Keratinocyte (primary cell): ENCODE data around the gene CD300LD. TPM values are rescaled to one million over a fixed set of nuclear protein-coding genes. Genes with fewer than 3 reads are reported as not detected.

ENCODE experiments used
- DNase-seq: peaks from one replicate; pipeline ENCODE4 v3.0.0-alpha.2; 2011; ENCODE audit warnings: low read depth, missing footprints, low spot score
- FAIRE-seq: peaks from 2 replicates; lab custom pipeline; 2011; peaks lifted over from hg19 to GRCh38; lab: Jason Lieb, UNC
- H2AFZ ChIP-seq: 2 replicates; pipeline ENCODE4 v1.6.0; 2012; ENCODE audit warnings: low read length, control low read depth, inconsistent platforms; ENCODE audit not compliant: control insufficient read depth
- H3K27ac ChIP-seq: 2 replicates; pipeline ENCODE4 v1.5.1; 2011; ENCODE audit warnings: low read length; ENCODE audit not compliant: control insufficient read depth, insufficient read depth
- H3K27me3 ChIP-seq: 3 replicates; pipeline ENCODE4 v1.6.0; 2011; ENCODE audit warnings: low read length; ENCODE audit not compliant: control insufficient read depth, insufficient read depth; ENCODE audit errors: extremely low read depth
- H3K36me3 ChIP-seq, 2 experiments: 2 replicates in 1 of 2; 3 replicates in 1 of 2; pipeline ENCODE4 v1.5.1; 2011; ENCODE audit warnings: low read length in 2 of 2, mild to moderate bottlenecking in 1 of 2; ENCODE audit not compliant: control insufficient read depth in 2 of 2, insufficient read depth in 2 of 2; ENCODE audit errors: extremely low read depth in 1 of 2
- H3K4me1 ChIP-seq: 3 replicates; pipeline ENCODE4 v1.5.1; 2011; ENCODE audit warnings: low read length; ENCODE audit not compliant: control insufficient read depth, insufficient read depth; ENCODE audit errors: extremely low read depth
- H3K4me2 ChIP-seq: 3 replicates; pipeline ENCODE4 v1.6.0; 2011; ENCODE audit warnings: low read depth, low read length; ENCODE audit not compliant: control insufficient read depth, insufficient read depth; ENCODE audit errors: extremely low read depth
- H3K4me3 ChIP-seq, 3 experiments: fragments of 200-600 bp in 1 of 3; sonication (generic) in 1 of 3; 2 replicates in 2 of 3; 3 replicates in 1 of 3; pipeline ENCODE4 v1.5.1; 2011 to 2016; ENCODE audit warnings: low read length in 3 of 3, mild to moderate bottlenecking in 3 of 3, control low read depth in 2 of 3, inconsistent platforms in 1 of 3, low read depth in 1 of 3, mixed read lengths in 1 of 3, mixed run types in 1 of 3, moderate library complexity in 1 of 3; ENCODE audit not compliant: control insufficient read depth in 2 of 3, insufficient read depth in 2 of 3; ENCODE audit errors: extremely low read depth in 1 of 3
- H3K79me2 ChIP-seq: 2 replicates; pipeline ENCODE4 v1.6.0; 2012; ENCODE audit warnings: low read length; ENCODE audit not compliant: control insufficient read depth, insufficient read depth
- H3K9ac ChIP-seq: 3 replicates; pipeline ENCODE4 v1.6.0; 2011; ENCODE audit warnings: low read length; ENCODE audit not compliant: control insufficient read depth, insufficient read depth; ENCODE audit errors: extremely low read depth
- H3K9me1 ChIP-seq: 3 replicates; pipeline ENCODE4 v1.6.0; 2011; ENCODE audit warnings: low read length; ENCODE audit not compliant: control insufficient read depth, insufficient read depth; ENCODE audit errors: extremely low read depth
- H3K9me3 ChIP-seq: 2 replicates; pipeline ENCODE4 v1.5.1; 2012; ENCODE audit warnings: low read depth, low read length; ENCODE audit not compliant: control insufficient read depth
- H4K20me1 ChIP-seq: 3 replicates; pipeline ENCODE4 v1.6.0; 2011; ENCODE audit warnings: low read length; ENCODE audit not compliant: control insufficient read depth, insufficient read depth; ENCODE audit errors: extremely low read depth
- EZH2 ChIP-seq: IDR thresholded peaks from one replicate; pipeline ENCODE4 v1.6.1; 2012; ENCODE audit warnings: inconsistent platforms, mild to moderate bottlenecking, low read length, moderate library complexity
- dilution Hi-C: fragments of 300-500 bp; cut with MboI; formaldehyde crosslinking; loops from one replicate; pipeline ENCODE4 v1.7.0; 2020; ENCODE audit warnings: low sequenced_read_pairs; ENCODE audit not compliant: extremely low pct_ligation_motif_present
- polyA plus RNA-seq, 5 experiments: library from polyadenylated mRNA; depleted of rRNA in 3 of 5; stranded (reverse) in 3 of 5; stranded (forward) in 1 of 5; unstranded in 1 of 5; fragments of >200 nt; gene quantifications; 1 replicate in 1 of 5; 2 replicates in 3 of 5; 3 replicates in 1 of 5; pipeline versions ENCODE4 v1.2.1 to v1.2.3, GENCODE V29; 2011 to 2012; ENCODE audit warnings: missing spikeins in 2 of 5, low read depth in 1 of 5, low replicate concordance in 1 of 5
- TF ChIP-seq, protein P1 (sequence below), 3 experiments: IDR thresholded peaks in 1 of 3; conservative IDR thresholded peaks in 1 of 3; optimal IDR thresholded peaks in 1 of 3; 2 replicates in 2 of 3; 3 replicates in 1 of 3; pipeline versions ENCODE3 to v1.5.1; 2011; ENCODE audit warnings: low read length in 3 of 3, mild to moderate bottlenecking in 3 of 3, moderate library complexity in 2 of 3, control low read depth in 1 of 3, inconsistent platforms in 1 of 3; ENCODE audit not compliant: insufficient read depth in 2 of 3; ENCODE audit errors: extremely low read depth in 1 of 3

The CD300LD gene
- polyA plus RNA-seq, 1 donor (not counting 4 experiments of a cell fraction or from before 2014, with no cell fraction given): not detected

GRCh38 chr17:74566132-74566753 lies 25.8 kb downstream of the CD300LD start:
- FAIRE-seq (peak; percentile 79), DNase-seq (no peak)
- TF ChIP-seq, protein P1, sequence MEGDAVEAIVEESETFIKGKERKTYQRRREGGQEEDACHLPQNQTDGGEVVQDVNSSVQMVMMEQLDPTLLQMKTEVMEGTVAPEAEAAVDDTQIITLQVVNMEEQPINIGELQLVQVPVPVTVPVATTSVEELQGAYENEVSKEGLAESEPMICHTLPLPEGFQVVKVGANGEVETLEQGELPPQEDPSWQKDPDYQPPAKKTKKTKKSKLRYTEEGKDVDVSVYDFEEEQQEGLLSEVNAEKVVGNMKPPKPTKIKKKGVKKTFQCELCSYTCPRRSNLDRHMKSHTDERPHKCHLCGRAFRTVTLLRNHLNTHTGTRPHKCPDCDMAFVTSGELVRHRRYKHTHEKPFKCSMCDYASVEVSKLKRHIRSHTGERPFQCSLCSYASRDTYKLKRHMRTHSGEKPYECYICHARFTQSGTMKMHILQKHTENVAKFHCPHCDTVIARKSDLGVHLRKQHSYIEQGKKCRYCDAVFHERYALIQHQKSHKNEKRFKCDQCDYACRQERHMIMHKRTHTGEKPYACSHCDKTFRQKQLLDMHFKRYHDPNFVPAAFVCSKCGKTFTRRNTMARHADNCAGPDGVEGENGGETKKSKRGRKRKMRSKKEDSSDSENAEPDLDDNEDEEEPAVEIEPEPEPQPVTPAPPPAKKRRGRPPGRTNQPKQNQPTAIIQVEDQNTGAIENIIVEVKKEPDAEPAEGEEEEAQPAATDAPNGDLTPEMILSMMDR (optimal IDR thresholded peaks at IDR 0.05 in 1 of 3, IDR thresholded peaks at IDR 0.05 in 1 of 3, conservative IDR thresholded peaks at IDR 0.05 in 1 of 3; ENCODE audit: extremely low read depth in 1 of 3, insufficient read depth in 2 of 3, low read length in 3 of 3): peak; percentile 81 to 91 (median 85)
- no peak for TF ChIP-seq EZH2
- no peak overlapping the region for H3K27ac ChIP-seq
- H2AFZ ChIP-seq: no peak overlapping the region
- H3K36me3 ChIP-seq: no peaks in the 10 kb centered on the region
- no peak overlapping the region for H3K4me3 ChIP-seq
- no peak overlapping the region for H3K4me2 ChIP-seq
- H3K9ac ChIP-seq: no peak overlapping the region
- H3K4me1 ChIP-seq: peaks cover 24% of the 10 kb centered on the region
- H3K79me2 ChIP-seq: no peaks in the 10 kb centered on the region
- no peaks in the 10 kb centered on the region for H3K9me1 ChIP-seq
- H3K27me3 ChIP-seq: no peaks in the 10 kb centered on the region
- H3K9me3 ChIP-seq: no peaks in the 10 kb centered on the region
- no peaks in the 10 kb centered on the region for H4K20me1 ChIP-seq
- dilution Hi-C loops: no loop called here

DNA sequence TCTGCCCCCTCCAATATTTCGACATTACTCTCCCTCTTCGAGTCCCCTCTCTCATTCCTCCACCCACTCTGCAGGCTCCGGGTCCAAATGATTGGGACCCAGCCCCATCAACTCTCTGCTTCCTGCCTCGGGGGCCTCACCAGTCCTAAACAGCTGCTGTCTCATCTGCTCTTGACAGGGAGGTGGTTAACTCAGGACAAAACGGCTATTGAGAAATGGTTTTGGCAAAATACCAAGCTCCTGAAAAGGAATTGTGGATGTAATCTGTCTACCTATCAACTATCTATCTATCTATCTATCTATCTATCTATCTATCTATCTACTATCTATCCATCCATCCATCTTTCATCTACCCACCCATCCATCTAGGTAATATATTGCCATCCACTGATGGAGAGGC lies 27.0 kb downstream of the CD300LD start:
- dilution Hi-C loops: no loop called here
- H3K4me2 ChIP-seq: no peak overlapping the region
- H3K27ac ChIP-seq: no peak overlapping the region
- H3K9ac ChIP-seq: no peak overlapping the region
- no peak for DNase-seq
- no peaks in the 10 kb centered on the region for H3K9me1 ChIP-seq
- H3K9me3 ChIP-seq: no peaks in the 10 kb centered on the region
- peaks cover 20% of the 10 kb centered on the region for H3K4me1 ChIP-seq
- H2AFZ ChIP-seq: no peak overlapping the region
- no peak overlapping the region for H3K4me3 ChIP-seq
- H4K20me1 ChIP-seq: no peaks in the 10 kb centered on the region
- no peaks in the 10 kb centered on the region for H3K79me2 ChIP-seq
- H3K27me3 ChIP-seq: peaks cover 3% of the 10 kb centered on the region
- no peaks in the 10 kb centered on the region for H3K36me3 ChIP-seq
- no peak for FAIRE-seq
- TF ChIP-seq, protein P1 (optimal IDR thresholded peaks at IDR 0.05 in 1 of 3, IDR thresholded peaks at IDR 0.05 in 1 of 3, conservative IDR thresholded peaks at IDR 0.05 in 1 of 3; ENCODE audit: extremely low read depth in 1 of 3, insufficient read depth in 2 of 3, low read length in 3 of 3): no peak
- TF ChIP-seq EZH2: no peak
